H1 (cell line): ENCODE data around the gene TMEM114. TPM values are rescaled to one million over a fixed set of nuclear protein-coding genes. Genes with fewer than 3 reads are reported as not detected.

Experiments used
- CTCF ChIA-PET: fragments of 300-600 bp; sonication (Branson Sonifier 250); formaldehyde crosslinking; loops from one replicate; lab custom pipeline; 2021; ENCODE audit not compliant: partially characterized antibody; lab: Charles Lee
- POLR2A ChIA-PET: fragments of 300-600 bp; sonication (Branson Sonifier 250); formaldehyde crosslinking; loops from one replicate; lab custom pipeline; 2021; ENCODE audit warnings: inconsistent platforms; ENCODE audit not compliant: partially characterized antibody; lab: Charles Lee
- DNase-seq, 2 experiments: peaks; one replicate each; pipeline versions ENCODE4 v3.0.0 to v3.0.0-alpha.2; 2010 to 2022; ENCODE audit warnings: low spot score in 2 of 2, low read depth in 1 of 2, mixed read lengths in 1 of 2
- FAIRE-seq: peaks from 2 replicates; lab custom pipeline; 2011; peaks lifted over from hg19 to GRCh38; lab: Jason Lieb, UNC
- H2AFZ ChIP-seq: 2 replicates; pipeline ENCODE4 v1.8.1; 2012; ENCODE audit warnings: low read length, inconsistent platforms
- H2AK5ac ChIP-seq: 2 replicates; pipeline ENCODE4 v1.6.1; 2013; ENCODE audit warnings: low read depth, low read length
- H2BK120ac ChIP-seq: replicated peaks from 2 replicates; pipeline ENCODE3; 2013; ENCODE audit warnings: low read depth, low read length, inconsistent platforms
- H2BK12ac ChIP-seq: 2 replicates; pipeline ENCODE4 v1.6.1; 2013; ENCODE audit warnings: low read depth, low read length
- H2BK15ac ChIP-seq: 2 replicates; pipeline ENCODE4 v1.6.1; 2013; ENCODE audit warnings: low read length
- H2BK20ac ChIP-seq: 2 replicates; pipeline ENCODE4 v1.6.1; 2013; ENCODE audit warnings: low read length
- H2BK5ac ChIP-seq: 2 replicates; pipeline ENCODE4 v1.6.1; 2013; ENCODE audit warnings: low read depth, low read length
- H3K14ac ChIP-seq: 2 replicates; pipeline ENCODE4 v1.6.1; 2013; ENCODE audit warnings: inconsistent platforms; ENCODE audit not compliant: insufficient read length
- H3K18ac ChIP-seq: 2 replicates; pipeline ENCODE4 v1.6.1; 2013; ENCODE audit warnings: low read length; ENCODE audit errors: extremely low read depth
- H3K23ac ChIP-seq: 2 replicates; pipeline ENCODE4 v1.6.1; 2013; ENCODE audit warnings: inconsistent platforms; ENCODE audit not compliant: insufficient read length
- H3K23me2 ChIP-seq: 2 replicates; pipeline ENCODE4 v1.6.1; 2013; ENCODE audit warnings: low read depth, low read length
- H3K27ac ChIP-seq: 2 replicates; pipeline ENCODE4 v1.6.1; 2011; ENCODE audit warnings: low read depth, low read length, inconsistent platforms
- H3K27me3 ChIP-seq, 4 experiments: replicated peaks in 1 of 4; 1 replicate in 1 of 4; 2 replicates in 3 of 4; pipeline versions ENCODE4 v1.6.1 to v1.8.1; 2011 to 2013; ENCODE audit warnings: low read length in 3 of 4, mild to moderate bottlenecking in 3 of 4, inconsistent platforms in 2 of 4, mixed read lengths in 2 of 4, moderate library complexity in 1 of 4; ENCODE audit not compliant: control insufficient read depth in 3 of 4, insufficient read depth in 3 of 4; ENCODE audit errors: extremely low read depth in 1 of 4
- H3K36me3 ChIP-seq, 4 experiments: 2 replicates each; pipeline versions ENCODE4 v1.6.1 to v1.8.1; 2011 to 2013; ENCODE audit warnings: mild to moderate bottlenecking in 4 of 4, low read length in 3 of 4, moderate library complexity in 2 of 4, control low read depth in 1 of 4, inconsistent platforms in 1 of 4; ENCODE audit not compliant: insufficient read depth in 4 of 4, control insufficient read depth in 2 of 4
- H3K4ac ChIP-seq: replicated peaks from 2 replicates; pipeline ENCODE3; 2013; ENCODE audit warnings: low read length, low read depth, mixed read lengths, inconsistent platforms; ENCODE audit not compliant: insufficient read length
- H3K4me1 ChIP-seq, 4 experiments: replicated peaks in 1 of 4; 1 replicate in 1 of 4; 2 replicates in 3 of 4; pipeline versions ENCODE4 v1.6.1 to v1.8.1; 2011 to 2013; ENCODE audit warnings: low read length in 3 of 4, inconsistent platforms in 2 of 4, mixed read lengths in 1 of 4; ENCODE audit not compliant: insufficient read depth in 4 of 4, control insufficient read depth in 3 of 4
- H3K4me2 ChIP-seq, 2 experiments: 2 replicates each; pipeline versions ENCODE4 v1.6.1 to v1.8.1; 2011 to 2013; ENCODE audit warnings: low read depth in 2 of 2, low read length in 2 of 2, control low read depth in 1 of 2, inconsistent platforms in 1 of 2, mild to moderate bottlenecking in 1 of 2; ENCODE audit not compliant: insufficient read depth in 1 of 2
- H3K4me3 ChIP-seq, 4 experiments: fragments of 200-600, 300-600 bp in 1 of 4; sonication (generic), shearing (Covaris generic), sonication (Bioruptor Twin) in 1 of 4; 2 replicates each; pipeline versions ENCODE4 v1.5.1 to v1.8.1; 2011 to 2016; ENCODE audit warnings: low read length in 4 of 4, low read depth in 3 of 4, control low read depth in 2 of 4, inconsistent platforms in 2 of 4, mild to moderate bottlenecking in 2 of 4, mixed read lengths in 1 of 4, moderate library complexity in 1 of 4; ENCODE audit not compliant: insufficient read depth in 2 of 4; ENCODE audit errors: extremely low read depth in 1 of 4
- H3K56ac ChIP-seq: replicated peaks from 2 replicates; pipeline ENCODE3; 2013; ENCODE audit warnings: low read depth, mild to moderate bottlenecking, mixed read lengths, low read length, inconsistent platforms; ENCODE audit not compliant: insufficient read length
- H3K79me1 ChIP-seq: 2 replicates; pipeline ENCODE4 v1.6.1; 2013; ENCODE audit warnings: low read depth, low read length, control low read depth
- H3K79me2 ChIP-seq, 2 experiments: 2 replicates each; pipeline versions ENCODE4 v1.6.1 to v1.8.1; 2012 to 2013; ENCODE audit warnings: low read length in 2 of 2, mild to moderate bottlenecking in 2 of 2, inconsistent platforms in 1 of 2; ENCODE audit not compliant: insufficient read depth in 2 of 2, control insufficient read depth in 1 of 2
- H3K9ac ChIP-seq, 4 experiments: replicated peaks in 1 of 4; 1 replicate in 1 of 4; 2 replicates in 3 of 4; pipeline versions ENCODE4 v1.6.1 to v1.8.1; 2011 to 2013; ENCODE audit warnings: low read depth in 3 of 4, low read length in 3 of 4, control low read depth in 2 of 4, mild to moderate bottlenecking in 2 of 4, moderate library complexity in 2 of 4, inconsistent platforms in 1 of 4; ENCODE audit errors: extremely low read depth in 1 of 4
- H3K9me3 ChIP-seq, 2 experiments: 2 replicates each; pipeline versions ENCODE4 v1.6.1 to v1.8.1; 2012 to 2013; ENCODE audit warnings: mild to moderate bottlenecking in 2 of 2, moderate library complexity in 2 of 2, control low read depth in 1 of 2, inconsistent platforms in 1 of 2, low read depth in 1 of 2, low read length in 1 of 2, mixed read lengths in 1 of 2; ENCODE audit not compliant: insufficient read depth in 2 of 2
- H4K20me1 ChIP-seq, 2 experiments: replicated peaks in 1 of 2; 2 replicates each; pipeline versions ENCODE3 to v1.8.1; 2011 to 2013; ENCODE audit warnings: inconsistent platforms in 2 of 2, low read length in 2 of 2, mild to moderate bottlenecking in 1 of 2; ENCODE audit not compliant: insufficient read depth in 2 of 2, control insufficient read depth in 1 of 2
- H4K5ac ChIP-seq: 2 replicates; pipeline ENCODE4 v1.6.1; 2013; ENCODE audit warnings: low read length, low read depth, mixed read lengths, inconsistent platforms; ENCODE audit not compliant: insufficient read length
- H4K8ac ChIP-seq: 2 replicates; pipeline ENCODE4 v1.8.0; 2013; ENCODE audit warnings: mild to moderate bottlenecking, moderate library complexity, low read length, inconsistent platforms; ENCODE audit not compliant: insufficient read depth; ENCODE audit errors: extremely low read depth
- H4K91ac ChIP-seq: replicated peaks from 2 replicates; pipeline ENCODE3; 2013; ENCODE audit warnings: low read length, mixed read lengths, inconsistent platforms; ENCODE audit not compliant: insufficient read length
- EP300 ChIP-seq, 2 experiments: IDR thresholded peaks; 1 replicate in 1 of 2; 2 replicates in 1 of 2; pipeline ENCODE4 v1.6.1; 2011 to 2012; ENCODE audit warnings: low read depth in 2 of 2, low read length in 2 of 2, mild to moderate bottlenecking in 2 of 2, borderline replicate concordance in 1 of 2, inconsistent platforms in 1 of 2, moderate library complexity in 1 of 2
- EZH2 ChIP-seq: fragments of 200-600 bp; sonication (generic); IDR thresholded peaks from 2 replicates; pipeline ENCODE4 v1.7.1; 2012; ENCODE audit warnings: low read depth, mild to moderate bottlenecking, moderate library complexity, low read length, inconsistent platforms; ENCODE audit not compliant: severe bottlenecking
- HDAC6 ChIP-seq: IDR thresholded peaks from one replicate; pipeline ENCODE4 v1.7.1; 2012; ENCODE audit warnings: low read depth, mild to moderate bottlenecking, inconsistent platforms, low read length, moderate library complexity
- MAFK ChIP-seq: IDR thresholded peaks from 2 replicates; pipeline ENCODE4 v1.6.1; 2012; ENCODE audit warnings: low read depth, mild to moderate bottlenecking, improper control_type of control experiment, low read length
- RFX5 ChIP-seq: IDR thresholded peaks from 2 replicates; pipeline ENCODE4 v1.6.1; 2011; ENCODE audit warnings: low read depth, low read length, improper control_type of control experiment, borderline replicate concordance
- SIRT6 ChIP-seq: IDR thresholded peaks from one replicate; pipeline ENCODE4 v1.7.1; 2012; ENCODE audit warnings: low read length, inconsistent platforms
- SIX5 ChIP-seq: IDR thresholded peaks from 2 replicates; pipeline ENCODE4 v1.6.1; 2011; ENCODE audit warnings: mild to moderate bottlenecking, low read depth, low read length
- TEAD4 ChIP-seq: IDR thresholded peaks from 2 replicates; pipeline ENCODE4 v1.6.1; 2012; ENCODE audit warnings: low read depth, low read length, inconsistent platforms, mixed read lengths
- USF2 ChIP-seq: IDR thresholded peaks from 2 replicates; pipeline ENCODE4 v1.6.1; 2011; ENCODE audit warnings: low read length, improper control_type of control experiment
- YY1 ChIP-seq: IDR thresholded peaks from 2 replicates; pipeline ENCODE4 v1.6.1; 2011; ENCODE audit warnings: low read depth, mild to moderate bottlenecking, low read length
- WGBS, 2 experiments: shearing (Covaris generic) in 1 of 2; methylation state at CpG; one replicate each; pipeline versions ENCODE4 v1.1.6 to v1.1.7; 2013 to 2015; ENCODE audit warnings: low lambda C conversion rate in 2 of 2, mixed read lengths in 2 of 2, inconsistent platforms in 1 of 2, low coverage in 1 of 2, missing lambda C conversion rate in 1 of 2; ENCODE audit not compliant: insufficient replicate concordance in 2 of 2, insufficient coverage in 1 of 2, insufficient read length in 1 of 2; ENCODE audit errors: extremely low coverage in 1 of 2, missing lambda C conversion rate in 1 of 2; 5-methylcytosine and 5-hydroxymethylcytosine counted together
- polyA plus RNA-seq, 7 experiments: library from polyadenylated mRNA; depleted of rRNA in 3 of 7; stranded (reverse) in 5 of 7; unstranded in 2 of 7; fragments of >200 nt in 5 of 7; fragments of 200-250 nt in 2 of 7; gene quantifications; 1 replicate in 5 of 7; 2 replicates in 1 of 7; 4 replicates in 1 of 7; pipeline versions ENCODE4 v1.2.1 to v1.2.3, GENCODE V29; 2011 to 2013; ENCODE audit warnings: missing spikeins in 2 of 7, mixed read lengths in 2 of 7
- total RNA-seq: library from RNA; stranded (reverse); fragmentation: NEBNext Ultra II Directional; extraction: Animal tissue kit (Norgen Biotek cat#: 25700); gene quantifications from 2 replicates; pipeline ENCODE4 v1.2.1, GENCODE V29; 2021

Gene TMEM114
- total and polyA plus RNA-seq, 2 of the 8 experiments (the other 6 are each of a cell fraction or from before 2014, with no cell fraction given) = 1.6 to 2.9 TPM

GRCh38 chr16:8583199-8583598 is 7.1 kb downstream of the TMEM114 start:
- H3K4me2 ChIP-seq = no peak overlapping the region
- POLR2A ChIA-PET = interaction anchor here (0.8 to 2.9 kb wide), 5 partner anchors 11 to 70 kb away, joined by 4 to 12 read pairs (median 4); partner anchors contain the start of gene METTL22
- TF ChIP-seq SIRT6 (no peak), SIX5 (no peak), RFX5 (no peak), EZH2 (no peak), EP300 (IDR thresholded peaks at IDR 0.05; ENCODE audit: borderline replicate concordance in 1 of 2, low read depth in 2 of 2, low read length in 2 of 2) (no peak), HDAC6 (no peak), MAFK (no peak), YY1 (no peak), USF2 (no peak), TEAD4 (no peak)
- TF ChIP-seq, all 59 proteins: peak for 0
- Histone ChIP-seq H3K4me1 (peaks cover 0 to 3% (median 0%) of the 10 kb centered on the region in 4 experiments; a peak in 2 of 7 replicates), H3K9me3 (no peaks in the 10 kb centered on the region), H4K8ac (no peak overlapping the region), H4K91ac (no peak overlapping the region), H2BK120ac (no peak overlapping the region), H3K18ac (no peak overlapping the region), H3K14ac (no peak overlapping the region), H4K20me1 (no peaks in the 10 kb centered on the region), H3K23ac (no peak overlapping the region), H3K9ac (no peak overlapping the region), H2BK20ac (no peak overlapping the region), H2BK12ac (no peak overlapping the region), H3K4ac (no peak overlapping the region), H3K27ac (no peak overlapping the region), H3K79me1 (no peaks in the 10 kb centered on the region), H2AK5ac (no peak overlapping the region), H2BK5ac (no peak overlapping the region), H2BK15ac (no peak overlapping the region), H3K23me2 (no peaks in the 10 kb centered on the region), H4K5ac (no peak overlapping the region), H3K56ac (no peak overlapping the region), H2AFZ (no peak overlapping the region), H3K4me3 (no peak overlapping the region), H3K36me3 (no peaks in the 10 kb centered on the region; a peak in 1 of 8 replicates), H3K79me2 (no peaks in the 10 kb centered on the region), H3K27me3 (peaks cover 0 to 3% (median 0%) of the 10 kb centered on the region in 4 experiments; a peak in 2 of 7 replicates)
- no peak for DNase-seq
- WGBS, 2 experiments = 88% methylated on average over 3 of the region's 3 CpGs; no CpG with 5 or more reads in 1 of the 2 experiments
- CTCF ChIA-PET = interaction anchor here (1.3 to 12.4 kb wide), 7 partner anchors 13 to 201 kb away, joined by 3 to 162 read pairs (median 5); no protein-coding TSS in a partner anchor
- no peak for FAIRE-seq
